ENCODE data around the gene SSH2. TPM values are rescaled to one million over a fixed set of nuclear protein-coding genes. Genes with fewer than 3 reads are reported as not detected.
A peak's percentile ranks its signal among the peaks of the same experiment; 100 is the strongest.

The SSH2 gene
- polyA plus RNA-seq, 3 donors, result 31.9 to 66.6 (median 54.0) TPM

DNA sequence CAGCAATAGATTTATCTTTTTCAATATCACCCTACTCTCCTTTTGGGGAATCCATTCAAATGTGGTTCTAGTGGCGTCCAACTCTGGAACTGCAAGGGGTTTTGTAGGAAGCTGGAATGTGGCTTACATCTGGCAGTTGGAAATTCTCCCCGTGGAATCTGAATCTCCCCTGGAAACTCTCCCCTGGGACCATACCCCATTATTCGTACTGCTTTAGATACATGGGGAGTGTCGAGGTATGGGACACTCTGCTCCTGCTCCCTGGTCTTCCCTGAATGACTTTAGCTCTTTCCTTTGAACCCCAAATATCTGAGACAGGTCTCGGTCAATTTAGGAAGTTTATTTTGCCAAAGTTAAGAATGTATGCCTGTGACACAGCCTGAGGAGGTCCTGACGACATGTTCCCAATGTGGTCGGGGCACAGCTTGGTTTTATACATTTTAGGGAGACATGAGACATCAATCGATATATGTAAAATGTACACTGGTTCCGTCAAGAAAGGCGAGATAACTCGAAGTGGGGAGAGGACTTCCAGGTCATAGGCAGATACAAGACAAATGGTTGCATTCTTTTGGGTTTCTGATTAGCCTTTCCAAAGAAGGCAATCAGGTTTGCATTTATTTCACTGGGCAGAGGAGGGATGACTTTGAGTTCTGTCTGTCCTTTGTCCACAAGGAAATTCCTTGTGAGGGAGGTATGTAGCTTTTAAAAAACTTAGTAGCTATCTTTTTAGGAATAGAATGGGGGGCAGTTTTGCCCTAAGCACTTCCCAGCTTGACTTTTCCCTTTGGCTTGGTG lies 218.2 kb downstream of the SSH2 start:
- Mint-ChIP-seq H3K9me3 (peaks cover 0 to 5% (median 0%) of the 10 kb centered on the region in 7 donors), H3K4me3 (no peak overlapping the region), H3K4me1 (peaks cover 92% of the 10 kb centered on the region), H3K36me3 (peaks cover 25 to 44% of the 10 kb centered on the region in 2 donors), H3K27ac (peak overlapping the region; percentile 45 to 99 (median 88)), H3K27me3 (ENCODE audit: low read depth in 3 of 3) (peaks cover 0 to 1% (median 0%) of the 10 kb centered on the region in 3 donors)
- DNase-seq, result no peak
- WGBS (ENCODE audit: insufficient coverage), result 89% methylated on average over 8 of the region's 11 CpGs
- Histone ChIP-seq H3K4me1 (ENCODE audit: control insufficient read depth in 1 of 2, insufficient read depth in 2 of 2, low read length in 2 of 2) (peaks cover 81 to 99% of the 10 kb centered on the region in 2 donors), H3K9ac (ENCODE audit: insufficient read depth, low read length, poor library complexity, severe bottlenecking) (no peak overlapping the region), H3K27ac (ENCODE audit: low read depth in 1 of 2, low read length in 2 of 2) (peak overlapping the region; percentile 12 to 84), H3K4me3 (replicated peaks in 1 of 3; ENCODE audit: low read depth in 2 of 3, low read length in 3 of 3) (no peak overlapping the region), H4K20me1 (ENCODE audit: insufficient read depth, low read length) (no peaks in the 10 kb centered on the region), H3K36me3 (replicated peaks in 1 of 2; ENCODE audit: control insufficient read depth in 1 of 2, insufficient read depth in 2 of 2, low read length in 2 of 2) (peaks cover 0 to 6% of the 10 kb centered on the region in 2 donors), H3K9me3 (replicated peaks in 1 of 2; ENCODE audit: control insufficient read depth in 1 of 2, insufficient read depth in 1 of 2, low read length in 2 of 2) (no peaks in the 10 kb centered on the region), H3K4me2 (replicated peaks; ENCODE audit: extremely low read depth, low read length, poor library complexity, severe bottlenecking) (no peak overlapping the region), H2AFZ (ENCODE audit: insufficient read depth, low read depth, low read length, poor library complexity, severe bottlenecking) (no peak overlapping the region), H3K79me2 (ENCODE audit: insufficient read depth, low read length) (peaks cover 94% of the 10 kb centered on the region), H3K27me3 (ENCODE audit: control insufficient read depth in 2 of 2, insufficient read depth in 2 of 2, low read length in 2 of 2) (no peaks in the 10 kb centered on the region)
- intact Hi-C loops (cut with micrococcal nuclease), result no loop called here
- TF ChIP-seq, protein P1, sequence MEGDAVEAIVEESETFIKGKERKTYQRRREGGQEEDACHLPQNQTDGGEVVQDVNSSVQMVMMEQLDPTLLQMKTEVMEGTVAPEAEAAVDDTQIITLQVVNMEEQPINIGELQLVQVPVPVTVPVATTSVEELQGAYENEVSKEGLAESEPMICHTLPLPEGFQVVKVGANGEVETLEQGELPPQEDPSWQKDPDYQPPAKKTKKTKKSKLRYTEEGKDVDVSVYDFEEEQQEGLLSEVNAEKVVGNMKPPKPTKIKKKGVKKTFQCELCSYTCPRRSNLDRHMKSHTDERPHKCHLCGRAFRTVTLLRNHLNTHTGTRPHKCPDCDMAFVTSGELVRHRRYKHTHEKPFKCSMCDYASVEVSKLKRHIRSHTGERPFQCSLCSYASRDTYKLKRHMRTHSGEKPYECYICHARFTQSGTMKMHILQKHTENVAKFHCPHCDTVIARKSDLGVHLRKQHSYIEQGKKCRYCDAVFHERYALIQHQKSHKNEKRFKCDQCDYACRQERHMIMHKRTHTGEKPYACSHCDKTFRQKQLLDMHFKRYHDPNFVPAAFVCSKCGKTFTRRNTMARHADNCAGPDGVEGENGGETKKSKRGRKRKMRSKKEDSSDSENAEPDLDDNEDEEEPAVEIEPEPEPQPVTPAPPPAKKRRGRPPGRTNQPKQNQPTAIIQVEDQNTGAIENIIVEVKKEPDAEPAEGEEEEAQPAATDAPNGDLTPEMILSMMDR (IDR thresholded peaks at IDR 0.05), result no peak

GRCh38 chr17:29710891-29711418 lies 219.1 kb downstream of the SSH2 start:
- no peaks in the 10 kb centered on the region for H3K27me3 ChIP-seq (ENCODE audit: control insufficient read depth in 2 of 2, insufficient read depth in 2 of 2, low read length in 2 of 2)
- H3K4me1 Mint-ChIP-seq, result peaks cover 88% of the 10 kb centered on the region
- 0% methylated on average over 3 of the region's 5 CpGs for WGBS (ENCODE audit: insufficient coverage)
- DNase-seq, result peak in 2 of 3 donors; percentile 63 to 66
- H2AFZ ChIP-seq (ENCODE audit: insufficient read depth, low read depth, low read length, poor library complexity, severe bottlenecking), result no peak overlapping the region
- no peaks in the 10 kb centered on the region for H3K9me3 ChIP-seq (replicated peaks in 1 of 2; ENCODE audit: control insufficient read depth in 1 of 2, insufficient read depth in 1 of 2, low read length in 2 of 2)
- H3K4me2 ChIP-seq (replicated peaks; ENCODE audit: extremely low read depth, low read length, poor library complexity, severe bottlenecking), result peak overlapping the region; percentile 61
- peak overlapping the region; percentile 25 to 81 for H3K4me3 Mint-ChIP-seq
- peaks cover 0 to under 1% (median 0%) of the 10 kb centered on the region in 3 donors for H3K27me3 Mint-ChIP-seq (ENCODE audit: low read depth in 3 of 3)
- H3K9me3 Mint-ChIP-seq, result peaks cover 0 to 4% (median 0%) of the 10 kb centered on the region in 7 donors
- TF ChIP-seq, protein P1 (IDR thresholded peaks at IDR 0.05), result no peak
- no peak overlapping the region for H3K9ac ChIP-seq (ENCODE audit: insufficient read depth, low read length, poor library complexity, severe bottlenecking)
- H4K20me1 ChIP-seq (ENCODE audit: insufficient read depth, low read length), result no peaks in the 10 kb centered on the region
- H3K36me3 ChIP-seq (replicated peaks in 1 of 2; ENCODE audit: control insufficient read depth in 1 of 2, insufficient read depth in 2 of 2, low read length in 2 of 2), result peaks cover 0 to 6% of the 10 kb centered on the region in 2 donors
- H3K4me1 ChIP-seq (ENCODE audit: control insufficient read depth in 1 of 2, insufficient read depth in 2 of 2, low read length in 2 of 2), result peaks cover 80 to 96% of the 10 kb centered on the region in 2 donors
- H3K79me2 ChIP-seq (ENCODE audit: insufficient read depth, low read length), result peaks cover 89% of the 10 kb centered on the region
- peak overlapping the region; percentile 52 to 84 for H3K27ac ChIP-seq (ENCODE audit: low read depth in 1 of 2, low read length in 2 of 2)
- intact Hi-C loops (cut with micrococcal nuclease), result no loop called here
- peaks cover 20 to 39% of the 10 kb centered on the region in 2 donors for H3K36me3 Mint-ChIP-seq
- peak overlapping the region; percentile 88 to 99 (median 93) for H3K27ac Mint-ChIP-seq
- H3K4me3 ChIP-seq (replicated peaks in 1 of 3; ENCODE audit: low read depth in 2 of 3, low read length in 3 of 3), result peak overlapping the region in 1 of 3 experiments; percentile 56
